Activated T-cell treated with anti-CD3 and anti-CD28 coated beads, Interleukin-2, amount 50 U/mL, for 48 hours (primary cell): Measurements from ENCODE around the gene EPHA1.
"Not testable (repeated sequence)": the region's sequence is repeated elsewhere in the genome, so short reads cannot be mapped to it uniquely, and the experiment has no call there.

Experiments used
- DNase-seq, 2 experiments: peaks; one replicate each; pipeline ENCODE4 v3.0.0-alpha.2; 2020

EPHA1 gene

GRCh38 chr7:143429770-143430698 is 21.4 kb upstream of the EPHA1 start:
- DNase-seq: no peak

- no peak for DNase-seq
These were observed 18.0 kb upstream of the EPHA1 start for GRCh38 chr7:143426479-143427142.

GRCh38 chr7:143424476-143424875 is 15.8 kb upstream of the EPHA1 start:
- DNase-seq: not testable (repeated sequence)

- DNase-seq: no peak
These were observed 13.4 kb upstream of the EPHA1 start for GRCh38 chr7:143422033-143422432.

- not testable (repeated sequence) for DNase-seq
These were observed 12.0 kb upstream of the EPHA1 start for GRCh38 chr7:143420624-143421023.

GRCh38 chr7:143419880-143420279 is 11.2 kb upstream of the EPHA1 start:
- no peak for DNase-seq

GRCh38 chr7:143418681-143419458 is 10.2 kb upstream of the EPHA1 start:
- no peak for DNase-seq

GRCh38 chr7:143417734-143418383 is 9.2 kb upstream of the EPHA1 start:
- DNase-seq: no peak

- no peak for DNase-seq
These were observed 8.0 kb upstream of the EPHA1 start for GRCh38 chr7:143416565-143417149.

GRCh38 chr7:143415742-143416397 is 7.2 kb upstream of the EPHA1 start:
- no peak for DNase-seq

GRCh38 chr7:143415209-143415608 is 6.6 kb upstream of the EPHA1 start:
- not testable (repeated sequence) for DNase-seq

GRCh38 chr7:143413123-143413522 is 4.5 kb upstream of the EPHA1 start:
- no peak for DNase-seq

- no peak for DNase-seq
These were observed 3.5 kb upstream of the EPHA1 start for GRCh38 chr7:143411976-143412708.

- DNase-seq: no peak
These were observed 1.9 kb upstream of the EPHA1 start for GRCh38 chr7:143410521-143411004.

- peak in 1 of 2 experiments; percentile 32 for DNase-seq
These were observed 387 bp downstream of the EPHA1 start for GRCh38 chr7:143408252-143408685.

GRCh38 chr7:143407287-143408251 is 1.1 kb downstream of the EPHA1 start:
- DNase-seq: peak; percentile 55 to 58

GRCh38 chr7:143406002-143406357 is 2.7 kb downstream of the EPHA1 start:
- no peak for DNase-seq

GRCh38 chr7:143405173-143406001 is 3.3 kb downstream of the EPHA1 start:
- no peak for DNase-seq

- not testable (repeated sequence) for DNase-seq
These were observed 6.4 kb downstream of the EPHA1 start for GRCh38 chr7:143402233-143402632.
